HAP-1 (cell line): ENCODE measurements around the gene ZFYVE27.

Experiments used
- DNase-seq, 2 experiments: peaks; one replicate each; pipeline ENCODE4 v3.0.0-alpha.2; 2016 to 2020; ENCODE audit warnings: low spot score in 2 of 2
- H3K27me3 ChIP-seq: fragments of 250-450 bp; sonication (Bioruptor Pico); 2 replicates; pipeline ENCODE4 v1.5.1; 2020; ENCODE audit warnings: low read depth, mild to moderate bottlenecking, moderate library complexity
- H3K36me3 ChIP-seq: fragments of 250-450 bp; sonication (Bioruptor Pico); replicated peaks from 2 replicates; pipeline ENCODE4 v1.5.1; 2020; ENCODE audit warnings: mild to moderate bottlenecking
- H3K4me1 ChIP-seq: fragments of 250-450 bp; sonication (Bioruptor Pico); 2 replicates; pipeline ENCODE4 v1.5.1; 2020; ENCODE audit warnings: mild to moderate bottlenecking
- H3K4me3 ChIP-seq: fragments of 250-450 bp; sonication (Bioruptor Pico); 2 replicates; pipeline ENCODE4 v1.5.1; 2020; ENCODE audit warnings: mild to moderate bottlenecking, moderate library complexity
- H3K9me3 ChIP-seq: fragments of 250-450 bp; sonication (Bioruptor Pico); 2 replicates; pipeline ENCODE4 v1.5.1; 2020; ENCODE audit warnings: mild to moderate bottlenecking, moderate library complexity
- in situ Hi-C: fragments of 300-500 bp; cut with MboI; formaldehyde crosslinking; loops from 3 replicates; pipeline ENCODE4 v1.14.3; 2020; ENCODE audit warnings: low sequenced_read_pairs, inconsistent platforms, mixed read lengths

ZFYVE27 gene

DNA sequence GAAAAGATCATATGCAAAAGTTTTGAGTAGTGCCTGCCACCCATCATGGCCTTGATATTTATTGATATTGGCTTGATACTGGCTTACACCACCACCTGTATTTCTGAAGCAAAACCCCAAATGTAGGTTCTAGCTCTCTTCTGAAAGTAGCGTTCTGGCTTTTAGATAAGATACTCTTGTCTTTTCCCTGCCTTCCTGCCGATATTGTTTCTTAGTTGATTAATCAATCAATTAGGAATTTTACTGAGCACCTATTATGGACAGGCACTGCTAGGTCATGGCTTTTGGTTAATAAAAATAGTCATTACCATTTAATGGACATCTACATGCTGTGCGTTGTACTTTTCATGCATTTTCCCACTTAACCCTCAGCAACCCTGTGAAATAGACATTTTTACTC, 27.0 kb downstream of the ZFYVE27 start:
- DNase-seq, result no peak
- no peak overlapping the region for H3K4me3 ChIP-seq
- no peaks in the 10 kb centered on the region for H3K4me1 ChIP-seq
- H3K9me3 ChIP-seq, result no peaks in the 10 kb centered on the region
- in situ Hi-C loops, result no loop called here
- H3K36me3 ChIP-seq, result peaks cover 20% of the 10 kb centered on the region
- H3K27me3 ChIP-seq, result no peaks in the 10 kb centered on the region

DNA sequence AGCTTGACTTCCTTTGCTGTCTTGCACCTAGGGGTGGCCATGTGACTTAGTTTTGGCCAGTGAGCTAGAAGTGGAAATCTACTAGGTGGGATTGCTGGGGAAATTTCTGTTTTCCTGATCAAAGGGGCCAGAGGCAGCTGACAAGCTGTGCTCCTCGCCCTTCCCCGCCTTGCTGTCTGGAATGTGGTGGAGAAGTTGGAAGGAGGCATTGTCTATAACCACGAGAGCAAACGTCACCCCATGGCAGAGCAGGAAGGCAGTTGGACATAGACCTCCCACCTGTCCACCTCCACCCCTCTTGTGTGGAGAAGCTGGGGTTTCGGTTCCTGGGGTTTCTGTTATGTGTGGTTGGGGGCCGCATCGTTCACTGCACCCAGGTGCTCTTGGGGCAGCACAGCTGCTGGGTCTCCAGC, 27.6 kb downstream of the ZFYVE27 start:
- in situ Hi-C loops, result no loop called here
- Histone ChIP-seq H3K4me3 (no peak overlapping the region), H3K36me3 (peaks cover 14% of the 10 kb centered on the region), H3K4me1 (no peaks in the 10 kb centered on the region), H3K27me3 (peaks cover 4% of the 10 kb centered on the region; the same call in 1 of the 2 replicates), H3K9me3 (no peaks in the 10 kb centered on the region)
- no peak for DNase-seq

DNA sequence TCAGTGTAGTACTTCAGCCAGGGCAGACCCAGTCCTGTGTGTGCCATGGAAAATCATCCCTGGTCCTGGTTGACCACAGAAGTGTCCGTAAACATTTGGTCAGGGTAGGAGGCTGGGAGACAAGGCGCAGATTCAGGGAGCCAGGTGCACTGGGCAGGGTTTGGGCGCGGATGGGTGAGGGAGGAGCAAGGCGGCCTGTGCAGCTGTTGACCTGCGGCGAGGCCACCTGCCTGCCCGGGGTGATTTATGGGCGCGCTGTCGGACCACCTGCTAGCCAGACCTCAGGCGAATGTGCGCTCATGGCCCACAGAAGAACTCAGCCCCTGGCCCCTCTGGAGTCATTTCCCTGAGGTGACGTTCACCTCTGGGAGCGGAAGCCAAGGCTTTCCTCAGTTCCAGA, 28.3 kb downstream of the ZFYVE27 start:
- no peak for DNase-seq
- Histone ChIP-seq H3K4me1 (no peaks in the 10 kb centered on the region), H3K27me3 (peaks cover 11% of the 10 kb centered on the region), H3K36me3 (peaks cover 7% of the 10 kb centered on the region), H3K9me3 (no peaks in the 10 kb centered on the region), H3K4me3 (no peak overlapping the region)
- in situ Hi-C loops, result no loop called here

DNA sequence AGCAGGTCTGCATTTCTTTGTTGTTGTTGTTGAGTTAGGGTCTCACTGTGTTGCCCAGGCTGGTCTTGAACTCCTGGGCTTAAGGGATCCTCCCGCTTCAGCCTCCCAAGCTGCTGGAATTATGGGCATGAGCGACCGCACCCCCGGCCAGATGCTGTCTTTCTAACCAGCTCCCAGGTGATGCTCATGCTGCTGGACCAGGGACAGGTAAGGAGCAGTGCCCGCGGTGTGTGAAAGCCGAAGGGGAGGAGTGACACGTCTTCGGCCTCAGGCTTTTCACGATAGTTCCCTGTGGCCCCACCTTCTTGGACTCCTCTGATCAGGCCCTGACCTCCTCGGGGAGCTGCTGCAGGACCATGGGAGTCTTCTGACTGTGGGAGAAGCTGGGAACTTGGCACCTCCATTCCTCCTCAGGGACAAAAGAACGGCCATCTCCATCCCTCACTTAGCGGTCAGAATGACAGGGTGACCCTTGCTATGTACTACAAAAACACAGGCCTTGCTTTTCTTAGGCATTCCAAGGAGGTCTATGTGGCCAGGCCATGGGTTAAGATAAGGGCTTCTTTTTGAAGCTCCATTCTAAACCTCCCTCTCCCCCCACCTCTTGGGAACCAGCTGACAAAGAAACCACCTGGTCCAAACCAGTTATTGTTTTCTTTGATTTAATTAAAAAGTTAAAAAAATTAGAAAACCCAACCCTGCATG, 29.3 kb downstream of the ZFYVE27 start:
- Histone ChIP-seq H3K4me1 (no peaks in the 10 kb centered on the region), H3K4me3 (no peak overlapping the region), H3K9me3 (no peaks in the 10 kb centered on the region), H3K27me3 (peaks cover 22% of the 10 kb centered on the region), H3K36me3 (no peaks in the 10 kb centered on the region)
- in situ Hi-C loops, result no loop called here
- no peak for DNase-seq

DNA sequence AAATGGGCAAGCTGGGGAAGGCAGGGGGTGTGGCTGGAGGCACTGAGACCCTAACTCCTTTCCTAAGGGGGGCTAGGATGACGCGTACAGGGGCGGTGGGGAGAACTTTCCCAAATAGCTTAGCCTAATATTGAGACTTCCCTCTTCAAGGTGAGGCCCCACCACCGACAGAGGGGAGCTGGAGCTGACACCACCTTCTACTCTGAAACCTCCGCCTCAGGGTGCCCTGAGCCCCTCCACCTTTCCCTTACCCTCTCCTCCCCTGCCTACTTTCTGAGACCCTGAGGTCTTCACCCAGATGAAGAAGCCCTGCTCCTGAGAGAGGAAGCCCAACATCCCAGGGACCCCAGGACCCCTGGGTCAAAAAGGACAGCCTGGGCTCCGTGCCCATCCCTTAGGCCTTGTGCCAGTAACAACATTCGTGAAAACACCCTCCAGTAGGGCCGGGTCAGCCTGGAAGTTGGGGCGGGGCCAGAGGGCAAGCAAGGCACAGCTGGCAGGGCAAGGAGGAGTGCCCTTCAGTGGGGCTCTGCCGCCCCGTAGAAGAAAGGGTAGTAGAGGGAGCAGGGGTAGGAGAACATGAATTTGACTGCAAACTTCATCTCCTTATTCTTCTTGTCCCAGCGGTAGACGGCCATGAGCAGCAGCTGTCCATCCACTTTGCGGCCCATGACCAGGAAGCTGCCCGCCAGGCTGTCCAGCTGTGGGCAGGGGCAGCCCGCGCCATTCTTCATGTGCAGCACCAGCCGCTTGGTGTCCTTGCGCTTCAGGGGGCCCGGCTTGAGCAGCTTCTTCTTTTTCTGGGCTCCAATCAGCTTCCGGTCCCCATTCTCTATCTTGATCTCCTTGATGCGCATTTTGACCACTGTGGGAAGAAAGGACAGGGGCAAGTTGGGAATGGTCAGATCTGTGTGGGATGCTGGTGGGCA, 30.3 kb downstream of the ZFYVE27 start:
- no peaks in the 10 kb centered on the region for H3K36me3 ChIP-seq
- H3K4me3 ChIP-seq, result no peak overlapping the region
- no peaks in the 10 kb centered on the region for H3K9me3 ChIP-seq
- in situ Hi-C loops, result no loop called here
- H3K4me1 ChIP-seq, result no peaks in the 10 kb centered on the region
- peaks cover 29% of the 10 kb centered on the region for H3K27me3 ChIP-seq
- no peak for DNase-seq

DNA sequence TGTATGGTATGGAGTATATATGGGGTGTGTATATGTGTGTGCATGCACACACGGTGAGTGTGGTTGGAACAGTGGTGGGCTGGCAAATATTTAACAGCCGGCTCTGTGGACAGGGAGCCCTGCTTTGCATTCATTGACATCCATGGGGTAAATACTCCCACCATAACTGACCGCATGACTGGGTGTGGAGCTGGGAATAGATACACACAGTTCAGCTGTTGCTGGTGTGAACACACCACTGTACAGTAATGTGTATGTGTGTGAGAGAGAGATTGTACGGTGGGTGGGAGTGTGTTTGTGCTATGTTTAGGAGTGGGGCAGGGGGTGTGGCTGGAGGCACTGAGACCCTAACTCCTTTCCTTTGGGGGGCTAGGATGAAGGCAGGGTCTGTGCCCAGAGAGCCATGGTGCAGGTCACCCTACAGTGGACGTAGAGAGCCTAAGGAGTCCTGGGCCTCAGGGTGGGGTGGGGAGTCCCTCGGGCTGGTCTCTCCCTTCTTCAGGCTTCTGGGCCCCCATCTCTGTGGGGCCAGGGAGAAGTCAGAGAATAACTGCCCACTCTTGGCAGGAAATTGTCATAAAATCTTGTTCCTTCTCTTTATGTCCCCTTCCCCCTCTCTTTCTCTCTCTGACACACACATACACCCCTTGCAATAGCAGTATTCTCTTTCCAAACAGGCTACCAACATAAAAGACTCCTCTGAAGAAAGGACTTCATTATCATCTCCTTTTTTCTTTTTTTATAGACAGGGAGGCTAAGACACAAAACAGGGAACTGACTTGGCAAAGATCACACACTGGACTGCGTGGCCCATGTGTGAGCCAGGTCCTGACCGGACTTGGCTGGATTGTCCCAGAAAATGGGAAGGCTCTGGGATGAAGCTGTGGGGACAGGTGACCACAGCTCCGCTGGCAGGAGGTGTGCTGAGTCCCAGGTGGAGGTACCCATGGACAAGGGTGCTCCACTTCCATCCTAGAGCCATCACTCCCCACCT, 31.7 kb downstream of the ZFYVE27 start:
- DNase-seq, result no peak
- in situ Hi-C loops, result no loop called here
- no peaks in the 10 kb centered on the region for H3K9me3 ChIP-seq
- H3K27me3 ChIP-seq, result peaks cover 41% of the 10 kb centered on the region
- H3K36me3 ChIP-seq, result no peaks in the 10 kb centered on the region
- no peak overlapping the region for H3K4me3 ChIP-seq
- H3K4me1 ChIP-seq, result no peaks in the 10 kb centered on the region

DNA sequence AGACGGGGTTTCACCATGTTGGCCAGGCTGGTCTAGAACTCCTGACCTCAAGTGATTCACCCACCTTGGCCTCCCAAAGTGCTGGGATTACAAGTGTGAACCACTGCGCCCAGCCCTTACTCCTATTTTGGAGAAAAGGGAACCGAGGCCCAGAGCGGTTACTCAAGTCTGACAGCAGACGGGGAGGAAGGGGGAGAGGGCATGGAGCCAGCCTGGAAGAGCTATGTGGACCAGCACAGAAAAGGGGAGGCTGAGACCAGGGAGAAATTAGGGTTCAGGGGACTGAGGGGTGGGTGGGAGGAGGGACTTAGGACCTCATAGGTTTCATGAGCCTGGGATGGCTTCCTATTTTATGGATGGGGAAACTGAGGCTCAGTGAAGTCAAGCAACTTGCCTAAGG, 33.3 kb downstream of the ZFYVE27 start:
- Histone ChIP-seq H3K4me3 (no peak overlapping the region), H3K4me1 (no peaks in the 10 kb centered on the region), H3K36me3 (no peaks in the 10 kb centered on the region), H3K9me3 (no peaks in the 10 kb centered on the region), H3K27me3 (peaks cover 44% of the 10 kb centered on the region)
- no peak for DNase-seq
- in situ Hi-C loops, result no loop called here

DNA sequence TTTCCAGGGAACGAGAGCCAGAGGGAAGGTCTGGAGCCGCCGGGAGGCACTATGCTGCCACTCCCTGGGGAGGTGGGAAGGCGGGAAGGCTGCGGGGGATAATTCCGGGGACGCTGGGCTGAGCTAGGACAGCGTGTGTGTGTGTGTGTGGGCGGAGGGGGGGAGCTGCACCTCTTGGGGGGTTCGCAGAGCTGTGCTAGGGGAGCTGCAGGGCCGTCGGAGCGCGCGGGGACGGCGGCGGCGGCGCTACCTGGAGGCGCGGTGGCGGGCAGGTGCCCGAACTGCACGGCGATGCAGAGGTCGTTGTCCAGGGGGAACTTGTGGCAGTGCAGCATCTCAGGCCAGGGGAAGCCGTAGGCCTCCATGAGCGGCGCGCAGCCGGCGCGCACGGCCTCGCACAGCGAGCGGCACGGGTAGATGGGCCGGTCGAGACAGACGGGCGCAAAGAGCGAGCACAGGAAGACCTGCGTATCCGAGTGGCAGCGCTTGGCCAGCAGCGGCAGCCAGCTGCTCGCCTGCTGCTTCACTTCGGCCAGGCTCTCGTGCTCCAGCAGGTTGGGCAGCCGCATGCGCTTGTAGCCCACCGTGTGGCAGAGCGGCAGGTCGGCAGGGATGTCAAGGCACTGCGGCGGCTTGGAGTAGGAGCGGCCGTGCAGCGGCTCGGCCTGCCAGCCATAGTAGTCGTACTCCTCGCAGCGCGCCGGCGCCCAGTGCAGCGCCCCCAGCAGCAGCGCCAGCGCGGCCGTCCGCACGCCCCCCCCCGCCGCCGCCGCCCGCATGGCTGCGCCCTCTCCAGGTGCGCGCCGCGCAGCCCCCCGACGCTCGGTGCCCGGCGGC, 34.3 kb downstream of the ZFYVE27 start:
- in situ Hi-C loops, result no loop called here
- no peak for DNase-seq
- Histone ChIP-seq H3K4me1 (no peaks in the 10 kb centered on the region), H3K36me3 (no peaks in the 10 kb centered on the region), H3K27me3 (peaks cover 44% of the 10 kb centered on the region), H3K9me3 (no peaks in the 10 kb centered on the region), H3K4me3 (no peak overlapping the region)

DNA sequence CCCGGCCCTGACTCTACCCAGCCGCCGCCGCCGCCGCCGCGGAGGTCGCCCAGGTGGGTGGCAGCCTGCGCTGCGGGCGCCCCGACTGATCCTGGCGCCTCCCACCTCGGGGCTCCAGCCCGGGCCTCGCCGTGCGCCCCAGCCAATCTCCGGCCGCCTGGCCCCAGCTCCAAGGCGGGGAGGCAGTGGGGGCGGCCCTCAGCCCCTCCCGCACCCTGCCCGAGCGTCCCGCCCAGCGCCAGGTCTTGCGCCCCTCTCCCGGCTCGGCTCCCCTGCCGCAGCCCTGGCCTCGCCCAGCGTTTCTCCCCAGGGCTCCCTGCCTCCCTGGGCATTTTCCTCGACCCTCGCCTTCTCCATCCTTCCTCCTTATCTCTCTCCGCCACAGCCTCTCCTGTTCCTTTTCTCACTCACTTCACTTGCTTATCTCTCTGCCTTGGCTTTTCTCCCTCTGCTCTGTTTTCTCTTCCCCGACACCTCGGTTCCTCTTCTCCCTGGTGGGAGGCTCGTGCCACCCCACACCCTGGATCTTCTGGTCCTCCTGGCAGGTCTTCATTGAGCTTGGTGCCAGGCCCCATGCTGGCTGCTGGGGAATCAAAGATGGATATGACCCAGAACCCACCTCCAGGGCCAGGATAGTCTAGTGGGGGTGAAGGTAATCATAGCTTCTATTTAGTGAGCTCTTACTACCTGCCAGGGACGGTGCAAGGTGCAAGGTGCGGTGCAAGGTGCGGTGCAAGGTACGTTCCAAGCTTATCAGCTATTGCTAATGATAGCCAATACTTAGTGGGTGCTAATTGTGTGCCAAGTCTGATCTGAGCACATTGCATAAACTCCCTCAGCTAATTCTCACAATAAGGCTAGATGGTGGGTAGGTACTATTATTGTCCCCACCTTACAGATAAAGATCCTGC, 35.2 kb downstream of the ZFYVE27 start, which contains the start of gene SFRP5:
TSS of gene SFRP5 (minus strand) at position 87 of the 911 bp plus-strand sequence. CDS start 166 bp downstream, outside the sequence.
- peaks cover 47% of the 10 kb centered on the region for H3K27me3 ChIP-seq
- DNase-seq, result no peak
- no peak within 1 kb of the TSS for H3K4me3 ChIP-seq
- in situ Hi-C loops, result no loop called here
- H3K9me3 ChIP-seq, result no peaks in the 10 kb centered on the region
- no peaks in the 10 kb centered on the region for H3K36me3 ChIP-seq
- no peaks in the 10 kb centered on the region for H3K4me1 ChIP-seq

DNA sequence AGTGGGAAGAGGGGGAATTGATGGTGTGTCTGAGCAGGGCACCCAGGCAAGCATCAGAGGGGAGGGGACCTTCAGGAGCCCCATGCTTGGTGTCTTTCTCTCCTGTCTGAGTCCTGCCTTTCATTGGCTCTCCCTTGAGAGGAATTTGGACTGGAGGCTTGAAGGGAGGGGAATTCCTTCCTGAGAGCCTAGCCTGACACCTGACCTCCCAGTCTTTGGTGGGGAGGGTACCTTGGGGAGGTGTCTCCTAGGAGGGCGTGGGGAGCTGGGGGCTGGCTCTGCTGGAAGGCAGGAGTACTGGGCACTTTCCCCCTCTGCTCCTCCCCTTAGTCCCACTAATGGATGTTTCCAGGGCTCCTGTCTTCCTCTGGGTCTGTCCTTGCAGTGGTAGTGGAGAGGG, 36.2 kb downstream of the ZFYVE27 start:
- Histone ChIP-seq H3K4me1 (no peaks in the 10 kb centered on the region), H3K4me3 (no peak overlapping the region), H3K36me3 (no peaks in the 10 kb centered on the region), H3K27me3 (peaks cover 47% of the 10 kb centered on the region), H3K9me3 (no peaks in the 10 kb centered on the region)
- no peak for DNase-seq
- in situ Hi-C loops, result no loop called here

DNA sequence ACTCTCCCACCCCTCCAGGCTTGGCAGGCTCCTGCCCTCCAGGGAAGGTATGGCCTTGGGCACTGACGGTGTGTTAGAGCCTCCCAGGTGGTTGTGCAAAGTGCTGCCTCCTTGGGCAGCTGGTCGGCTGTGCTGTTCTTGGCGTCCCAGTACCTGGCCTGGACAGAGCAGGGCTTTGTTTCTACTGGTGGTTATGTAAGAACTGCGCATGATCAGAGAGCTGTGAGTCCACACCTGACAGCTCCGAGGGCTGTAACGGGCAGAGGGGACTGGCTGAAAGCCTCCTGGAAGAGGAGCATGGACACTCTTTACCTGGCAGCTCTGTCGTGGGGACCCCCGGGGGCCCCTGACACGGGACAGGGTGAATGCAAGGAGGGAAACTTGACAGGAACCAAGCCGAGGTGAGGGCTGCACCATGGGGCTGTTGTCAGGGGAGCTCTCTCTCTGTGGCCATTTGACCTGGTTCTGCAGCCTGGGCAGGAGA, 37.9 kb downstream of the ZFYVE27 start:
- Histone ChIP-seq H3K4me3 (no peak overlapping the region), H3K4me1 (no peaks in the 10 kb centered on the region), H3K9me3 (no peaks in the 10 kb centered on the region), H3K36me3 (no peaks in the 10 kb centered on the region), H3K27me3 (peaks cover 42% of the 10 kb centered on the region)
- in situ Hi-C loops, result loop anchor here (25.0 kb wide), 1 partner anchor 262 kb away; the partner anchor contains the start of gene CRTAC1
- DNase-seq, result no peak

DNA sequence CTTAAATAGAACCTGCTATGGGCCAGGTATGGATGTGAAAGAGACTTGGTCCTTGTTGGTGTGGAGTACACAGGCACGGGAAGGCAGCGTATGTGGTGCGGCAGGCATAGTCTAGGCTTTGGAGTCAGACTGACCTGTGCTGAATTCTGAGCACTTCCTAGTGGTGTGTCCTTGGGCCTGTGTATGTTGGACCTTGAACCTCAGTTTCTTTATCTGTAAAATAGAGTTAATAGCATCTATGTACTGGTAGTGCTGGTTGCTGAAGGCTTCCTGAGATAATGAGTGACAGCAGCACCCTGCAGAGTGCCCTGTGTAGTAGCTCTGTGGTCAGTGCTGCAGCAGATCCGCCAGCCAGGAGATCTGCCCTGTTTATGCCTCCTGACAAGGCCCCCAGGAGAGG, 40.2 kb downstream of the ZFYVE27 start:
- H3K27me3 ChIP-seq, result peaks cover 25% of the 10 kb centered on the region
- H3K9me3 ChIP-seq, result no peaks in the 10 kb centered on the region
- no peak for DNase-seq
- in situ Hi-C loops, result loop anchor here (25.0 kb wide), 1 partner anchor 260 kb away; the partner anchor contains the start of gene CRTAC1
- H3K4me1 ChIP-seq, result no peaks in the 10 kb centered on the region
- no peaks in the 10 kb centered on the region for H3K36me3 ChIP-seq
- no peak overlapping the region for H3K4me3 ChIP-seq
